Prostate gland (tissue), 1 donor: ENCODE results near the gene CARNS1.

Experiments
- POLR2A ChIP-seq: fragments of 450-650 bp; IDR thresholded peaks from one replicate; pipeline ENCODE4 v1.6.1; 2016; ENCODE audit warnings: antibody characterized with exemption, mild to moderate bottlenecking
- POLR2AphosphoS5 ChIP-seq: sonication (generic); formaldehyde crosslinking; IDR thresholded peaks from one replicate; pipeline ENCODE4 v1.6.1; 2017; ENCODE audit warnings: antibody characterized with exemption

DNA sequence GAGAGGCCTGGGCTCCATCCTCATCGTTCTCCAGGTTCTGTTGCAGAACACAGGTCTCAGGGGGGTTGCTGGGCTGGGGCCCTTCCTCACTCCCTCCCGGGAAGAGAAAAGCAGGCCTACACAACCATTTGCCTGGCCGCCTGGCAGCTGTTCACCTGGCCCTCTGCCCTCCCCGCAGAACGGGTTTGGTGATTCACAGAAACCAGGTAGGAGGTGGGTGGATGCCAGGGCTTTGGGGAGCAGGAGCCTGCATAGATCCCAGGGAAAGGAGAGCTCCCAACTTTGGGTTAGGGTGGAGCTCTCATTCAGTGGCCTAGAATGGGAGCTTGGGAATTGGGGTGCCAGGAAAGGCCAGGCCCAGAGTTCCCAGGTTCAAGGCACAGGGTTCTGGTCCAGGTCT is 52.6 kb downstream of the CARNS1 start:
- TF ChIP-seq POLR2AphosphoS5: peak; percentile 92
- TF ChIP-seq POLR2A: peak; percentile 80
